SIG-M5 (cell line): ENCODE data around the gene KPNA1.
"Not testable (repeated sequence)": the region's sequence is repeated elsewhere in the genome, so short reads cannot be mapped to it uniquely, and the experiment has no call there.

ENCODE experiments used
- DNase-seq: peaks from one replicate; lab custom pipeline; 2025; lab: John Stamatoyannopoulos, UW

The KPNA1 gene

DNA sequence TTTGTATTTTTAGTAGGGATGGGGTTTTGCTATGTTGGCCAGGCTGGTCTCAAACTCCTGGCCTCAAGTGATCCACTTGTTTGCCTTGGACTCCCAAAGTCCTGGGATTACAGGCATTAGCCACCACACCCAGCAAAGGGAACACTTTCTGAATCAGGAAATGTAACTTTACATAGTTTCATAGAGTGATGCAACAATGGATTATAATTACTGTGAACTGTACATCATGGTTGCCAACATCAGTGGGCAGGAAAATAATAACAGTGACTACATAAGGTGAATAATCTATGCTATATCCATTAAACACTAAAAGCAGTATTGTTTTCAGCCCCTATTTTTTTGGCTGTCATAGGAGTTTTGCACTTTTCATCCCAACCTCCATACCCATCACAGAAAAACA, 5.0 kb upstream of the KPNA1 start:
- no peak for DNase-seq

DNA sequence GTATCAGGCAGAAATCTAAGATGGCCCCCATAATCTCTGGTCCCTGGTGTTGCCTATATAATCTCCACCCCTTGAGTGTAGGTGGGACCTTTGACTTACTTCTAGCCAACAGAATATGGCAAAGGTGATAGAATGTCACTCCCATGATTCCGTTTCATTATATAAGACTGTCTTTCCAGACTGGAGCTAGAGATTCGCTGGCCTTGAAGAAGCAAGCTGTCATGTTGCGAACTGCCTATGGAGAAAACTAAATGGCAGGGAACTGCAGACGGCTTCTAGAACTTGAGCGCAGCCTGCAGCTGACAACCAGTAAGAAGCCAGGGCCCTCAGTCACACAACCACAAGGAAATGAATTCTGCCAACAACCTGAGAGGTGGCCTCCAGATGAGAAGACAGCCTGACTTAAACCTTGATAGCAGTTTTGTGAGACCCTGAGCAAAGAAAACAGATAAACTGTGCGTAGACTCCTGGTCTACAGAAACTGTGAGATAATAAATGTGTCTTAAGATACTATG, 2.2 kb upstream of the KPNA1 start:
- no peak for DNase-seq

DNA sequence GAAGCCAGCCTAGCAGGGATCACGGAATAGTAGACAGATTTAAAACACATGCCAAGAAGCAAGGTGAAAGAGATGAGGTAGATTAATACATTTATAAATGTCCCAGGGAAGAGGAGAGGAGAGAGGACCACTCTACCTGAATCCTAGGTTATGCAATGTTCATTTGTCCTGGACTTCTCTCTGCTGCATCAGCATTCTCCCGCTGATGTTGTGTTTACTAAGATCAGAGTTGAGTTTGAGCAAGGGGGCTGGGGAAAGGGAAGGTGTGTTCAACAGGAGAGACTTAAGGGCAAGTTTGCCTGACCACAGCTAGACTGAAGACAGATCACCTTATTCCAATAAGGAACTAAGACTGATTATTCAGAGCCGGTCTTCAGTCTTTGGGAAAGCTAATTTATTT, 1.1 kb upstream of the KPNA1 start:
- DNase-seq = no peak

DNA sequence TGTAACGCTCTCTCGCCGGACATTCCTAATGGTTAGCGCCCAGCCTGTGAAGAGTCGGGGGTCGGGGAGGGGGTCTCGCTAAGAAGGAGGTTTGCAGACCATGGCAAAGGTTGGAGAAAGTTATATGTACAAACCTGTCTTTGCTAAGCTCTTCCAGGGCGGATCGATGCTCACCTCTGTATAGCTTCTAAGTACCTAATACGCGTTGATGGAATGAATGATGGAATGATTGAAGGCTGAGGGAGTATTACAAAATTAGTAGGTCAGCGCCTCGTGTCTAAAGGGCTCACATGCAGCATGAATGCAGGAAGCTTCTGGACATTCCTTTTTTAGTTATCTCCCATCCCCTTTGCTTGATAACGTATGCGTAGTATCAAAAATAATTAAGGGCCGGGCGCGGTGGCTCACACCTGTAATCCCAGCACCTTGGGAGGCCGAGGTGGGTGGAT, 305 bp upstream of the KPNA1 start:
- no peak for DNase-seq

DNA sequence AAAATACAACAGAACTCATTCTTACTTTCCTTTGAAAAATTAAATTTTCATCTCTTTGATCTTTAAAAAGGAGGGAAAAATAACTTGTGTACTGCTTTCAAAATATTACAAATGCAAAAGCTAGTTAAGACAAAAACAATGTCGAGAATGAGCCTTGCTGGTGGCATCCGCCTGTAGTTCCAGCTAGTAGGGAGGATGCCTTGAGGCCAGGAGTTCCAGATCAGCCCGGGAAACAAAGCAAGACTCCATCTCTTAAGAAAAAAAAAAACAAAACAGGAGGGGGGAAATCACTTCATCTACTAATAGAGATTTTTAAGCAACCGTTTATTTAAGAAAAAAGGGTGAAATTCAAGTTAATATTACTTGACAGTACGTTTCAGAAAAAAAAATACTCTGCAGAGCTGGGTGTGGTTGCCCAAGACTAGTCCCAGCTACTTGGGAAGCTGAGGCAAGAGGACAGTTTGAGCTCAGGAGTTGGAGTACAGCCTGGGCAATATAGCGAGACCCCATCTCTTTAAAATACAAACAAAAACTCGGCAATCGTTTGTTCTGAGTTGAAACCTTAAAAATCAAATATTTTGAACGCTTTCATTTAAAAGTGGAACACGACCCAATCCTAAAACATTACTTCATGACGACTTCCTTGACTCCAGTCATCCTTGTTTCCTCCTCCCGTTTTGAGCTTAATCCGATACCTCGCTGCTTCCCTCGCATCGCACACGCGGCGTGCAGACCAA, 1.2 kb downstream of the KPNA1 start:
- no peak for DNase-seq

DNA sequence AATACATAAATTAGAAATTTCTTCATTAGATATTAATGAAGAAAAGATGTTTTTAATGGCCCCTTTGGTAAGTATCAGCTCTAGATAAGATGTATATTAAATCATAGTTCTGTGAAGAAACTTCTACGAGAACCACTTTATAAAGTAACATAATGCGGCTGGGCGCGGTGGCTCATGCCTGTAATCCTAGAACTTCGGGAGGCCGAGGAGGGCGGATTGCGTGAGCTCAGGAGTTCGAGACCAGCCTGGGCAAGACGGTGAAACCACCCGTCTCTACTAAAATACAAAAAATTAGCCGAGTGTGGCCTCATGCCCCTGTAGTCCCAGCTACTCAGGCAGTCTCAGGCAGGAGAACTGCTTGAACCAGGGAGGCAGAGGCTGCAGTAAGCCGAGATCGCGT, 2.5 kb downstream of the KPNA1 start:
- no peak for DNase-seq

DNA sequence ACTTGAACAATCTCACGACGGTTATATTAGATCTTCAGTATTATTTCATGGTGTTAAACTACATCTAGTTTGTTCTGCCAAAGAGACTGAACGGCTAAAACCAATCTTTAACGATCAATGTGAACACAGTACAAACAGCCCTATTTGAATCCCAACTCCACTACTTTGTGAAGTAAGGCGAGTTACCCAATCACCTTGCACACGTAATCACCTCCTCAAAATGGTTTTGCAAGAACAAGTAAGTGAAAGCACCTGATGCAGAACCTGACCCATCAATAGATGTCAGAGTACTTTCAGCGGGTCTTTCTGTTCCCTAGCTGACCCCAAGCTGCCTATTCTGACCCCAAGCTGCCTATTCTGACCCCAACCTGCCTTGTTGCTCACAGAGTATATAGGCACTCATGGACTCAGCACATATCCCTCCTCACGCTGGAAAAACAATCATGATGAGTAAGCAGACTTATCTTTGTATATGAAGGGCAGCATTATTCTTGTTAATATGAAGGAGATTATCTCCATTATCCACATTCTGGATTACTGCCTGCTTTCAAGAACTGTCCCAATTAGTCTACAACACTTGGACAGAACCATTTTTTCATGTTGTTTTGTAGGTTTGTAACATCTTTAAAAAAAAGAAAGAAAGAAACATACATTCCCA, 3.7 kb downstream of the KPNA1 start:
- no peak for DNase-seq

DNA sequence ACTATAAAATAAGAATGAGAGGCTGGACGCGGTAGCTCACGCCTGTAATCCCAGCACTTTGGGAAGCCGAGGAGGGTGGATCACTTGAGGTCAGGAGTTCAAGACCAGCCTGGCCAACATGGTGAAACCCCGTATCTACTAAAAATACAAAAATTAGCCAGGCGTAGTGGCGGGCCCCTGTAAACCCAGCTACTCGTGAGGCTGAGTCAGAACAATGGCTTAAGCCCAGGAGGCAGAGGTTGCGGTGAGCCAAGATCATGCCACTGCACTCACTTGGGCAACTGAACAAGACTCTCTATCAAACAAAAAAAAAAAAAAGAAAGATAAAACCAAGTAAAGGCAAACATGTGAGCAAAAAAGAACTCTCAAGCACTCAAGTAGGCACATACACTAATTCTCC, 5.8 kb downstream of the KPNA1 start:
- not testable (repeated sequence) for DNase-seq

DNA sequence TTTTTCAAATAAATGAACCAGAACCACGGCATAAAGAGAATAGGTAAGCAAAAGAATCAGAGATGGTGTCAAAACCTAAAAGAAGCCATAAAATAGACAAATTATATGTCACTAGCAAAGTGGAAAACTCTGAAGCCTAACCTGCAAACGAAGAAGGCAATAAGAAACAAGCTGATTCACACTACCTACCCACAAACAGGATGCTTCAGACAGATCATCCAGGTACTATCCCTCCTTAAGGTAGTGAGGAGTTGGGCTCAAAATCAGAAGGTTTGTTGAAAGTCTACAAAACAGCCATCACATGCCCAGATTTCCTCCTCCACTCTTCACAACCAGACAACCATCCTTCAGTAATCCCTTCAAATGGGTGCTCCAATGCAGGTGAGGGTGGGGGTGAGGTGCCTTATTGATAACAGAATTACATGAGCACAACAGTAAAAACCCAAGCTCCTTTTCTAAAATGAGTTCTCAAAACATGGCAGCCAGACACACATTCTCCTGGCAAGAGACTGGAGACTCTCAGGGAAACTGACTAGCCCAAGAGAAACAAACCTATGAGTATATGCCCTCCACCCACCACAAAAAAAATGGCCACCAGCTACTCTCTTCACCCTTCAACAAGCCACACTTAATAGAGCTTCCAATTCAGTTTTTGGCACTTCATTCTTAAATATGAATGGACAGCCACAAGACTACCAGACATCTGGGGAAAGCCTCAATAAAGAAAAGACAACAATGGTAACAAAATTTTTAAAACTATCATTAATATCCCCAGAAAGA, 6.4 kb downstream of the KPNA1 start:
- no peak for DNase-seq

DNA sequence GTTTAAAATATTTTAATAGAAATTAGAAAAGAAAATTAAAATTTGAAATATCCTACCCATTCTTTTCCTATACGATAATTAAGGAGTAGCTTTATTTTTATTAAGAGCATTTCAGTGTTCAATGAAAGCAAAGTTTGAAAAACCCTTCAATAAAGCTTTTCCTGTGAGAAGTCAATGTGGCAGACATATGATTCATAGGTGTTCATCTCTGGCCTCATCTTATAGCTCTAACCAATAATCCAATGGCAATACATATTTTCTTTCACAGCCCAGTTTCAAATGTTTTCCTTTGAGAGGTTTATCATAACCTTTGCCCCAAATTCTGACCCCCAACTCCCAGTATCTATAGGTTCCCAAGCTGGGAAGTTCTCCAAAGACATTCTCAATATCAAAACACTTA, 8.3 kb downstream of the KPNA1 start:
- DNase-seq = no peak

DNA sequence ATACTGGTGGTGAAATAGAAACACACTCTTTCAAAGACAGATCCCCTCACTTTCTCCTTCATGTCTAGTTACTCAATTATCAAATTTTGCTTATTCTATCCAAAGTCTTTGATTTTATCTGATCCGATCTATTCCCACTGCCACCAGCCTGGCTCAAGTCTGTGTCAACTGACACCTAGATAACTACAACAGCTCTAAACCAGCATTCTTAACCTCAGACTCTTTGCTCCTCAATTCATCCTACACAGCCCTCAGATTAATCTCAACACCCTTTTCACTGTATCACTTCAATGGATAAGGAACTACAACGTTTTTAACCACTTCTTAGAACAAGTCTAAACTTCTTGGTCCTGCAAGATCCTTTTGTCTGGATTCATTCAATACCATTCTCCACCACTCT, 9.1 kb downstream of the KPNA1 start:
- no peak for DNase-seq

DNA sequence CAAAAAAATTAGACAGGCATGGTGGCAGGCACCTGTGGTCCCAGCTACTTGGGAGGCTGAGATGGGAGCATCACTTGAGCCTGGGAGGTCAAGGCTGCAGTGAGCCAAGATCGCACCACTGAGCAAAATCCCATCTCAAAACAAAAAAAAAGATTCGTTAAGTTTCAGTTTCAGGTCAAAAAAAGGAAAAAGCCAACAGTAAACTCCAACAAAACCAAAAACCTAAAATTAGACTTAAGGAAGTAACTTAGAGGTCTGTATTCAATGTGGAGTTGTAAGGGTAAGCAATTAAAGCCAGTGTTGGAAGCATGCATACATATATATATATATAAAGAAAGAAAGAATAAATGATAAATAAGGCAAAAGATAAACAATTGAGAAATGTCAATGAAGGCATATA, 11.8 kb downstream of the KPNA1 start:
- peak; percentile 8 for DNase-seq

DNA sequence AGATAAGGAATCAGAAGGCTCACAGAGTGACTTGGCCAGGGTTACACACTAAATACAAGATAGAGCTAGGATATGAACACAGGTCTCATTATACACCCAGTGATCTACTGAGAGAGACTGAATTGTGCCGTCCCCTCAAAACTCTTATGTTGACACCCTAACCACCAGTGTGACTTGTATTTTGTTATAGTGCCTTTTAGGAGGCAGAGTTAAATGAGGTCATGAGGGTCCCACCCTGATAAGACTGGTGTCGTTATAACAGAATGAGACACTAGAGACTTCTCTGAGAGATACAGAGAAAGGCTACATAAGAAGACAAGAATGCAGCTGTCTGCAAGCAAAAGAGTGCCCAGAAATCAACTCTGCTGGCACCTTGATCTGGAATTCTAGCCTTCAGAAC, 12.6 kb downstream of the KPNA1 start:
- DNase-seq = no peak

DNA sequence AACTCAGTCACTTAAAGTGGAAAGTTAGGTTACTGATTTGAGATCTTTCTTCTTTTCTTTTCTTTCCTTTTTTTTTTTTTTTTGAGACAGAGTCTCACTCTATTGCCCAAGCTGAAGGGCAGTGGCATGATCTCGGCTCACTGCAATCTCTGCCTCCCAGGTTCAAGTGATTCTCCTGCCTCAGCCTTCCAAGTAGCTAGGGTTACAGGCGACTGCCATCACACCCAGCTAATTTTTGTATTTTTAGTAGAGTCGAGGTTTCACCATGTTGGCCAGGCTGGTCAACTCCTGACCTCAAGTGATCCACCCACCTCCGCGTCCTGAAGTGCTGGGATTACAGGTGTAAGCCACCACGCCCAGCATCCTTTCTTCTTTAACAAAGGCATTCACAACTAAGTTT, 13.8 kb downstream of the KPNA1 start:
- not testable (repeated sequence) for DNase-seq

DNA sequence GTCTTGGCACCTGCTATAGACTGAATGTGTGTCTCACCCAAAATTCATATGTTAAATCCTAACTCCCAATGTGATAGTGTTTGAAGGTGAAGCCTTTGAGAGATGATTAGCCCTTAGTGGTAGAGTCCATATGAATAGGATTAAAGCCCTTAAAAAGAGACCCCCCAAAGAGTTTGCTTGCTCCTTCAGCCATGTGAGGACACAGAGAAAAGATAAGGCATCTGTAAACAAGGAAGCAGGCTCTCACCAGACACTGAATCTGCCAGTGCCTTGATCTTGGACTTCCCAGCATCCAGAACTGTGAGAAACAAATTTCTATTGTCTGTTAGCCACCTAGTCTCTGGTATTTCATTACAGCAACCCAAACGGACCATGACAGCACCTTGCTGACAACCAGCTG, 16.6 kb downstream of the KPNA1 start:
- DNase-seq = no peak

DNA sequence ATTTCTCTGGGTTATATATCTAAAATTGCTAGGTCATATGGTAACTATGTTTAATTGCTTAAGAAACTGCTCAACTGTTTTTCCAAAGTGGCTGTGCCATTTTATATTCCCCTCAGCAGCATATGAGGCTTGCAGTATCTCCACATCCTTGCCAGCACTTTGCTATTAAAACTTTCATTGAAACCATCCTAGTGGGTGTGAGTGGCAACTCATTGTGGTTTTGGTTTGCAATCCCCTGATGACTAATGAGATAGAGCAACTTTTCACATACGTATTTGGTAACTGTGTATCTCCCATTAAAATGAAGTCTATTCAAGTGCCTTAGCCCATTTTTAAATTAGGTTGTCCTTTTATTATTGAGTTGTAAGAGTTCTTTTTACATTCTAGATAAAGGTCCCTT, 17.3 kb downstream of the KPNA1 start:
- DNase-seq = peak; percentile 79

DNA sequence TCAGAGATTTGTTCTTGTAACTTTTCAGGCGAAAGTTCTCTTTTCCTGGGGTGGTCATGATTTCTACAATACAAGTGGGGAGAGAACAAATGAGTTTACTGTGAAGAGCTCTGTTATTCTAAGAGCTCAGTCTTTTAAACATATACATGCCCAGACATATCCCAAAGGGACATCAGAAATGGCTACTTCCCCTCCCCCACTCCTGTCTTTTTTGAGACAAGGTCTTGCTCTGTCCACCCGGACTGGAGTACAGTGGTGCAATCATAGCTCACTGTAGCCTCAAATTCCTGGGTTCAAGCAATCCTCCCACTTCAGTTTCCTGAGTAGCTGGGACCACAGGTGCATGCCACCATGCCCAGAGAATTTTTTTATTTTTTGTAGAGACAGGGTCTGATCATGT, 18.2 kb downstream of the KPNA1 start:
- no peak for DNase-seq

DNA sequence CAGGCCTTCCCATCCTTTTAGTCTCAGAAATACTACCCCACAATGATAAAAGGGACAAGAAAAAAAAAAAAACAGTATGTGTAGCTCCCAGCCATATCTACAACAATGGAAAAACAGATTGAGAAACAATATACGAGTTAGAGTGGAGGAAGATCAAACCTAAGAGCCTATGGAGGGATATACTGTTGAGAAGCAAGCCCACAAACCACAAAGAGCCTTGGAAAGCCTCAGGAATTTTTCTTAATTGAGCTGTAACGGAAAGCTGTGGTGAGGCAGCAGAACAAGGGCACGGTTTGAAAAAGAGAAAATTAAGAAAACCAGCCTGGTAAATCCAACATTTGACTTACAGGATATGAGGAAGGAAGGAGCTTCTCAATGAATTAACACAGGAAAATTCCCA, 21.4 kb downstream of the KPNA1 start:
- no peak for DNase-seq

DNA sequence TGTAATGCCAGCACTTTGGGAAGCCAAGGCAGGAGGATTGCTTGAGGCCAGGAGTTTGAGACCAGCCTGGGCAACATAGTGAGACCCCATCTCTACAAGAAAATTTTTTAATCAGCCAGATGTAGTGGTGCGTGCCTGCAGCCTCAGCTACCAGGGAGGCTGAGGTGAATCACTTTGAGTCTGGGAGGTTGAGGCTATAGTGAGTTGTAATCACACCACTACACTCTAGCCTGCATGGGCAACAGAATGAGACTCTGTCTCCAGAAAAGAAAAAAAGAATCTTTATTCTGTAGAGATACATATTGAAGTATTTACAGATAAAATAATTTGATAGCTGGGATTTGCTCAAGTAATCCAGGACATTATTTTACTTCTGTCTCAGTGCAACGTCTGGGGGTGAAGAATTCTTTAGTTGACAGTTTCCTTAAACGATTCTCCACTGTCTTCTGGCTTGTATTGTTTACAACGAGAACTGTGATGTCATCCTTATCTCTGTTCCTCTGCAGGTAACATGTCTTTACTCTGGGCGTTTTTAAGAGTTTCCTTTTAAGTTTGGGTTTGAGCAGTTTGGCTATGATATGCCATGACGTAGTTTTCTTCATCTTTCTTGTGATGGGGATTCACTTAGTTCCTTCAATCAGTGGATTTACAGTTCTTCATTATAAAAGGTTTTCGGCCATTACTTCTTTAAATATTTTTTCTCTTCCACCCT, 26.3 kb downstream of the KPNA1 start:
- DNase-seq = no peak

DNA sequence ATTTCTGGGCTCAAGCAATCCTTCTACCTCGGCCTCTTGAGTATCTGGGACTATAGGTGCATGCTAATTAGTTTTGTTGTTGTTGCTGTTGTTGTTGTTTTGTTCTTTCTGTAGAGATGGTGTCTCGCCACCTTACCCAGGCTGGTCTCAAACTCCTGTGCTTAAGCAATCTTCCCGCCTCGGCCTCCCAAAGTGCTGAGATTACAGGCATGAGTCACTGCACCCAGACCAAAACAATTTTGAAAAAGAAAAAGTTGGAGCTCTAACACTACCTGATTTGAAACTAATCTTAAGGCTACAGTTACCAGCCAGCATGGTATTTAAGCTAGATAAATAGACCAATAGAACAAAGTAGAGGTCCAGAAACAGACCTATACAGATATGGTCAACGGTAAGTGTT, 29.8 kb downstream of the KPNA1 start:
- no peak for DNase-seq

DNA sequence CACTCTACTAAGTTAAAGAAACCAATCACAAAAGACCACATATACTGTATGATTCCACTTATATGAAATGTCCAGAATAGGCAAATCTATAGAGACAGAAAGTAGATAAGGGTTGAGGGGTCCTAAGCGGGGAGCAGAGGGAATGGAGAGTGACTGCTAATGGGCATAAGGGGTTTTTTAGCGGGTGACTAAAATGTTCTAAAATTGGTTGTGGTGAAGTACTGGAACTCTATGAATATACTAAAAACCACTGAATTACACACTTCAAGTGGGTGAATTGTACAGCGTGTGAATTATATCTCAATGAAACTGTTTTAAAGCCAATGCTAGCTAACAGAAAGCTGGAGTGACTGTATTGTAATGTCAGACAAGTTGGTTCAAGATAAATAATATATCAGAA, 33.3 kb downstream of the KPNA1 start:
- no peak for DNase-seq

DNA sequence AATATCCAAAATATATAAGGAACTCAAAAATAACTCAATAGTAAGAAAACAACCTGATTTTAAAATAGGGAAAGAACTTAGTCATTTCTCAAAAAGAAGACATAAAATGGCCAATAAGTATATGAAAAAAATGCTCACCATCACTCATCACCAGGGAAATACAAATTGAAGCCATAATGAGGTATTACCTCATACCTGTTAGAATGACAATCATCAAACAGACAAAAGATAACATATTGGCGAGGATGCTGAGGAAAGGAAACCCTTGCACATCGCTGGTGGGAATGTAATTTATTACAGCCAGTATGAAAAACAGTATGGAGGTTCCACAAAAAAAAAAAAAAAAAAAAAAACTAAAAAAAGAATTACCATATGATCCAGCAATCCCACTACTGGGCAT, 38.2 kb downstream of the KPNA1 start:
- DNase-seq = no peak
